ENCODE measurements around the gene MAP7D2. TPM values are rescaled to one million over a fixed set of nuclear protein-coding genes. Genes with fewer than 3 reads are reported as not detected.

MAP7D2 gene
- total and polyA plus RNA-seq, 2 of the 4 experiments (the other 2 are of a cell fraction), result 0.18 to 0.19 TPM

DNA sequence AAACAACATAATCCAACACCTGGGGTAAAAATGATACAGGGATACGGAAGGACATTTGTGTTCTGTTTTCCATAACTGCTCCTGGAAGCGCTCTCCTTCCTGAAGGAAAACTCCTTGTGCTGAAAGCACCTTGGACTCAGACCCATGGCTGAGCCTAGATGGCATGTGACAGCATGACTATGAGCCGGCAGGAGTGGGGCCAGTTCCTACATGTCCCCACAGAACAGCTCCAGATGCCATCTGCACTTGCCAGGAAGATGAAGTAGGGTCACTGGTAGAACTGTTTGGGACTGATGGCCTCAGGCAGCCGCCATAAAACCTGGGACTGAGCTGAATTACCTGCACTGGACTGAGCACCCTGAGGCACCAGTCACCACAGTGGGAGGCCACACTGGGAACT lies 69.8 kb downstream of the MAP7D2 start:
- H3K4me3 ChIP-seq (ENCODE audit: insufficient read depth, low read depth, low read length), result no peak overlapping the region
- no peak overlapping the region for H3K18ac ChIP-seq (ENCODE audit: low read depth, low read length)
- H2AK9ac ChIP-seq (replicated peaks; ENCODE audit: low read depth, low read length, poor library complexity), result no peak overlapping the region
- H3K56ac ChIP-seq (ENCODE audit: extremely low read depth, insufficient read depth, low read length), result no peak overlapping the region
- H4K91ac ChIP-seq (ENCODE audit: insufficient read depth, low read depth, low read length), result no peak overlapping the region
- H2BK5ac ChIP-seq (ENCODE audit: low read depth, low read length, poor library complexity, severe bottlenecking), result no peak overlapping the region
- no peak for ATAC-seq (ENCODE audit: low read depth)
- no peaks in the 10 kb centered on the region for H3K4me1 ChIP-seq (ENCODE audit: control insufficient read depth, insufficient read depth, low read length)
- H3K27me3 ChIP-seq (ENCODE audit: control insufficient read depth, insufficient read depth, low read length), result peaks cover 15% of the 10 kb centered on the region
- H3K79me1 ChIP-seq (ENCODE audit: low read depth in 1 of 2, low read length in 2 of 2), result no peaks in the 10 kb centered on the region
- no peak overlapping the region for H3K4me2 ChIP-seq (ENCODE audit: low read depth, low read length)
- no peak overlapping the region for H2BK120ac ChIP-seq (ENCODE audit: low read depth, low read length)
- H3K14ac ChIP-seq (replicated peaks; ENCODE audit: low read depth, low read length), result no peak overlapping the region
- CTCF ChIA-PET, result interaction anchor here (0.5 kb wide), 1 partner anchor 15 kb away, joined by 3 read pairs; no protein-coding TSS in a partner anchor
- POLR2A ChIA-PET (ENCODE audit: unreplicated experiment), result no interaction called here
- no peak overlapping the region for H2AK5ac ChIP-seq (ENCODE audit: low read depth, low read length)
- H3K23ac ChIP-seq (ENCODE audit: low read depth, low read length), result no peak overlapping the region
- no peak overlapping the region for H4K5ac ChIP-seq (ENCODE audit: low read depth, low read length)
- no peak overlapping the region for H2AFZ ChIP-seq (replicated peaks; ENCODE audit: low read length, poor library complexity)
- H4K8ac ChIP-seq (ENCODE audit: low read depth in 2 of 2, low read length in 2 of 2), result no peak overlapping the region
- H4K20me1 ChIP-seq (ENCODE audit: insufficient read depth, low read length), result no peaks in the 10 kb centered on the region; the same call in 1 of the 2 replicates
- dilution Hi-C loops (cut with HindIII; ENCODE audit: low sequenced_read_pairs, unreplicated experiment) (no loop called here), in situ Hi-C loops (cut with MboI; ENCODE audit: low sequenced_read_pairs) (no loop called here), intact Hi-C loops (cut with micrococcal nuclease) (no loop called here)
- H3K36me3 ChIP-seq (ENCODE audit: control insufficient read depth, insufficient read depth, low read length), result no peaks in the 10 kb centered on the region
- H2BK15ac ChIP-seq (ENCODE audit: low read depth, low read length), result no peak overlapping the region
- no peak for TF ChIP-seq RFX5 (IDR thresholded peaks at IDR 0.05; ENCODE audit: low read depth, low read length)
- TF ChIP-seq, protein P1, sequence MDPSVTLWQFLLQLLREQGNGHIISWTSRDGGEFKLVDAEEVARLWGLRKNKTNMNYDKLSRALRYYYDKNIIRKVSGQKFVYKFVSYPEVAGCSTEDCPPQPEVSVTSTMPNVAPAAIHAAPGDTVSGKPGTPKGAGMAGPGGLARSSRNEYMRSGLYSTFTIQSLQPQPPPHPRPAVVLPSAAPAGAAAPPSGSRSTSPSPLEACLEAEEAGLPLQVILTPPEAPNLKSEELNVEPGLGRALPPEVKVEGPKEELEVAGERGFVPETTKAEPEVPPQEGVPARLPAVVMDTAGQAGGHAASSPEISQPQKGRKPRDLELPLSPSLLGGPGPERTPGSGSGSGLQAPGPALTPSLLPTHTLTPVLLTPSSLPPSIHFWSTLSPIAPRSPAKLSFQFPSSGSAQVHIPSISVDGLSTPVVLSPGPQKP (IDR thresholded peaks at IDR 0.05; ENCODE audit: borderline replicate concordance, low read depth, low read length), result no peak
- no peak for TF ChIP-seq SMC3 (IDR thresholded peaks at IDR 0.05; ENCODE audit: low read depth, low read length)
- no CpG with 5 or more reads among the region's 4 CpGs for WGBS, 2 experiments (ENCODE audit: extremely low coverage in 2 of 2, insufficient read length in 1 of 2)
- no peak for DNase-seq
- H3K9me3 ChIP-seq (ENCODE audit: control insufficient read depth, insufficient read depth, low read length), result no peaks in the 10 kb centered on the region
- no peak overlapping the region for H2BK20ac ChIP-seq (ENCODE audit: low read depth, low read length)
- BruUV-seq (replicated peaks), result no TSS peak
- H3K9me1 ChIP-seq (ENCODE audit: insufficient read depth, low read length), result no peaks in the 10 kb centered on the region
- H3K27ac ChIP-seq (ENCODE audit: insufficient read depth, low read length), result no peak overlapping the region
- H3K4ac ChIP-seq (ENCODE audit: low read depth, low read length), result no peak overlapping the region
- H3K9ac ChIP-seq (ENCODE audit: low read depth, low read length), result no peak overlapping the region

Measured in IMR-90 (cell line).